ENCODE data around the gene RAPGEF2. TPM values are rescaled to one million over a fixed set of nuclear protein-coding genes. Genes with fewer than 3 reads are reported as not detected.

The RAPGEF2 gene
- total RNA-seq, 8 experiments from 2014 or later = 44.0 to 164 (median 67.9) TPM

GRCh38 chr4:159199826-159200225, 96.9 kb downstream of the RAPGEF2 start:
- ATAC-seq (replicated peaks in 6 of 8) = no peak
- in situ Hi-C loops (cut with MboI; ENCODE audit: low pct_unique_long_range_greater_than_20kb in 2 of 9, low sequenced_read_pairs in 9 of 9, unreplicated experiment in 9 of 9) = loop anchor here in 7 of 9 experiments (10.0 to 25.0 kb wide), 6 partner anchors 237 to 488 kb away; partner anchors contain the start of gene PPID (in 1 of the 7)
- no peak overlapping the region for H3K27ac ChIP-seq
- H3K4me1 ChIP-seq (replicated peaks in 1 of 2) = peaks cover 9 to 10% of the 10 kb centered on the region in 2 donors
- 42 to 100% (median 100%) methylated on average over 1 of the region's 1 CpG; no CpG with 5 or more reads in 4 of the 10 experiments for WGBS, 10 experiments
- H3K4me3 ChIP-seq = no peak overlapping the region

DNA sequence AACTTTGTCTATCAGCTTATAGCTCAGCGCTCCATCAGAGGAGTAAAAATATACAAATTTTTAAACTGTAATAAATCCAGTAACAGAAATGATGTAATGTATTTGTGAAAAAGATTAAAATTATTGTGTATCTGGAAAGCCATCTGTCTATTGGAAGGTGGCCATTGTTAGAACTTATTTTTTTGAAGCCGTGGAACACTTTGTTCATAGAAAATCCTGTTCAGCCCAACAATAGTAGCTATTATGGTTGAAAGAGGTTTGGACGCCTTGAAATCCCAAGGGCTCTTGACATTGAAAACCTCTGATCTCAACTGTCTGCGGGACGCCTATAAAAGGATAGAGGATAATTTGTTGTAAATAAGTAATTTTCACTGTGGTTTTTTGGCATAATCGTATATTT, 98.3 kb downstream of the RAPGEF2 start:
- Histone ChIP-seq H3K4me3 (no peak overlapping the region), H3K4me1 (replicated peaks in 1 of 2) (peaks cover 9 to 10% of the 10 kb centered on the region in 2 donors), H3K27ac (no peak overlapping the region)
- in situ Hi-C loops (cut with MboI; ENCODE audit: low pct_unique_long_range_greater_than_20kb in 2 of 9, low sequenced_read_pairs in 9 of 9, unreplicated experiment in 9 of 9) = loop anchor here in 4 of 9 experiments (10.0 to 25.0 kb wide), 5 partner anchors 236 to 464 kb away; no protein-coding TSS in a partner anchor
- ATAC-seq (replicated peaks in 6 of 8) = no peak
- WGBS, 10 experiments = 71 to 100% (median 84%) methylated on average over 1 to 6 of the region's 6 CpGs

GRCh38 chr4:159204566-159204965, 101.7 kb downstream of the RAPGEF2 start:
- H3K4me1 ChIP-seq (replicated peaks in 1 of 2) = peaks cover 0 to 3% of the 10 kb centered on the region in 2 donors
- ATAC-seq (replicated peaks in 6 of 8) = no peak
- no peak overlapping the region for H3K4me3 ChIP-seq
- WGBS, 10 experiments = 72 to 100% (median 97%) methylated on average over 2 to 6 of the region's 6 CpGs
- in situ Hi-C loops (cut with MboI; ENCODE audit: low pct_unique_long_range_greater_than_20kb in 2 of 9, low sequenced_read_pairs in 9 of 9, unreplicated experiment in 9 of 9) = loop anchor here in 4 of 9 experiments (10.0 to 25.0 kb wide), 5 partner anchors 233 to 467 kb away; no protein-coding TSS in a partner anchor
- no peak overlapping the region for H3K27ac ChIP-seq

DNA sequence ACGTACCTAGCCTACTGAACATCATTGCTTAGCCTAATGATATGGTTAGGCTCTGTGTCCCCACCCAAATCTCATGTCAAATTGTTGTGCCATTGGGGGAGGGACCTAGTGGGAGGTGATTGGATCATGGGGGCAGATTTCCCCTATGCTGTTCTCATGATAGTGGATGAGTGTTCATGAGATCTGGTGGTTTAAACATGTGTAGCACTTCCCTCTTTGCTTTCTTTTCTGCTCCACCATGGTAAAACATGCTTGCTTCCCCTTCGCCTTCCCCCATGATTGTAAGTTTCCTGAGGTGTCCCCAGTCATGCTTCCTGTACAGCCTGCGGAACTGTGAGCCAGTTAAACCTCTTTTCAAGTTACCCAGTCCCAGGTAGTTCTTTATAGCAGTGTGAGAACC, 102.6 kb downstream of the RAPGEF2 start:
- in situ Hi-C loops (cut with MboI; ENCODE audit: low pct_unique_long_range_greater_than_20kb in 2 of 9, low sequenced_read_pairs in 9 of 9, unreplicated experiment in 9 of 9) = loop anchor here in 4 of 9 experiments (10.0 to 25.0 kb wide), 5 partner anchors 232 to 468 kb away; no protein-coding TSS in a partner anchor

GRCh38 chr4:159206427-159206871, 103.6 kb downstream of the RAPGEF2 start:
- ATAC-seq (replicated peaks in 6 of 8) = no peak
- in situ Hi-C loops (cut with MboI; ENCODE audit: low pct_unique_long_range_greater_than_20kb in 2 of 9, low sequenced_read_pairs in 9 of 9, unreplicated experiment in 9 of 9) = loop anchor here in 4 of 9 experiments (10.0 to 25.0 kb wide), 5 partner anchors 231 to 469 kb away; no protein-coding TSS in a partner anchor
- Histone ChIP-seq H3K4me1 (replicated peaks in 1 of 2) (no peaks in the 10 kb centered on the region), H3K27ac (no peak overlapping the region), H3K4me3 (no peak overlapping the region)
- WGBS, 10 experiments = 41 to 100% (median 92%) methylated on average over 1 to 4 of the region's 4 CpGs

More for the DNA sequence above, 102.6 kb downstream of the RAPGEF2 start:
- no peak for ATAC-seq (replicated peaks in 6 of 8)
- 80 to 100% (median 100%) methylated on average over 1 to 2 of the region's 3 CpGs; no CpG with 5 or more reads in 1 of the 10 experiments for WGBS, 10 experiments
- no peak overlapping the region for H3K27ac ChIP-seq
- no peak overlapping the region for H3K4me3 ChIP-seq
- H3K4me1 ChIP-seq (replicated peaks in 1 of 2) = peaks cover 0 to 3% of the 10 kb centered on the region in 2 donors

DNA sequence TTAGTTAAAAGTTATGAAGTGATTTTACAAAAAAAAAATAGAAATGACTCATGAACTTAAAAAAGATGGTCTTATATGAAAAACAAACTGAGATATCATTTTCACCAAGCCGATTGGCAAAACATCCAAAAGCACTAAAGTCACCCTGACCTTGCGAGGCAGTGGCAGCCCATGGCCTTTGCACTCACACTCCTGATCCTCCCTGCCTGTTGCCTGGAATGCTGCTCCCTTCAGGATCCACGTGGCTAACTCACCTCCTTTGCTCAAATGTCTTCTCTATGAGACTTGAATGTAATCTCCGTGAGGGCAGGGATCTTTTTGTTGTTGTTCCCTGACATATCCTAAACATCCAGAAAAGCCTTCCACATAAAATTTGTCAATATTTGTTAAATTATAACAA, 106.4 kb downstream of the RAPGEF2 start:
- H3K27ac ChIP-seq = no peak overlapping the region
- peaks cover 0 to 4% of the 10 kb centered on the region in 2 donors for H3K4me1 ChIP-seq (replicated peaks in 1 of 2)
- WGBS, 10 experiments = 60 to 100% (median 92%) methylated on average over 1 to 4 of the region's 4 CpGs
- in situ Hi-C loops (cut with MboI; ENCODE audit: low pct_unique_long_range_greater_than_20kb in 2 of 9, low sequenced_read_pairs in 9 of 9, unreplicated experiment in 9 of 9) = loop anchor here in 4 of 9 experiments (10.0 to 25.0 kb wide), 5 partner anchors 228 to 472 kb away; no protein-coding TSS in a partner anchor
- H3K4me3 ChIP-seq = no peak overlapping the region
- ATAC-seq (replicated peaks in 6 of 8) = no peak

- Histone ChIP-seq H3K4me3 (no peak overlapping the region), H3K27ac (no peak overlapping the region), H3K4me1 (replicated peaks in 1 of 2) (peaks cover 0 to 7% of the 10 kb centered on the region in 2 donors)
- 89 to 100% (median 100%) methylated on average over 1 to 3 of the region's 3 CpGs; no CpG with 5 or more reads in 1 of the 10 experiments for WGBS, 10 experiments
- ATAC-seq (replicated peaks in 6 of 8) = peak in 4 of 8 experiments; percentile 17 to 45 (median 36)
- in situ Hi-C loops (cut with MboI; ENCODE audit: low pct_unique_long_range_greater_than_20kb in 2 of 9, low sequenced_read_pairs in 9 of 9, unreplicated experiment in 9 of 9) = loop anchor here in 3 of 9 experiments (25.0 kb wide), 3 partner anchors 226 to 474 kb away; no protein-coding TSS in a partner anchor
Measured at GRCh38 chr4:159210975-159211374, 108.1 kb downstream of the RAPGEF2 start.

DNA sequence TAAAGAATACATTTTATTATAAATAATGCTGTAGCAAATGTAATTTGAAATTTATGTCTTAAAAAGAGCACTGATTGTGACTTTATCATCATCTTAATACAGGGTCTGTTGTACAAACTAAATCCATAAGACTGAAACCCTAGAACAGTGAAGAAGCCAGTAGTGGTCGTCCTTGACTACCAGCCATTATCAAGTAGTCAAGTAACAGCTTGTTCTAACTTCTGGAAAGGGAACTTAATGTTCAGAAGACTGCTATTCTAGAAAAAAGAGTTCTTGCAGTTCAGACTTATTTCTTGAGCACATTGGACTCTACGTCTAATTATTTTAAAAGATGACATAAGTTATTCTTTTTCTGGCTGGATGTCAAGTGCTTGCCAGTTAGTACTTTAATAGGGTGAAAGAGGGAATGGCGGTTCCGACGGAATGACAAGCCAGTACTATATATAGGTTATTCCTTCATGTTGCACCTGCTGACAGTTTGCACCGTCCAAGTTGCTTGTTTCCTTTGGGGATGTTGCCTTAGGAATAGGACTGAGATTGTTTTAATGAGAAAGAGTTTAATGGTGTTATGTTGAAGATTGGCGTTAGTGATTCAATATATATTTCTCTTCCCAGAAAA, 109.9 kb downstream of the RAPGEF2 start:
- H3K4me3 ChIP-seq = no peak overlapping the region
- ATAC-seq (replicated peaks in 6 of 8) = peak in 1 of 8 experiments; percentile 21
- in situ Hi-C loops (cut with MboI; ENCODE audit: low pct_unique_long_range_greater_than_20kb in 2 of 9, low sequenced_read_pairs in 9 of 9, unreplicated experiment in 9 of 9) = loop anchor here in 3 of 9 experiments (25.0 kb wide), 3 partner anchors 225 to 475 kb away; no protein-coding TSS in a partner anchor
- H3K4me1 ChIP-seq (replicated peaks in 1 of 2) = peaks cover 0 to 7% of the 10 kb centered on the region in 2 donors
- 63 to 100% (median 94%) methylated on average over 3 to 7 of the region's 7 CpGs for WGBS, 10 experiments
- no peak overlapping the region for H3K27ac ChIP-seq

- peaks cover 0 to 7% of the 10 kb centered on the region in 2 donors for H3K4me1 ChIP-seq (replicated peaks in 1 of 2)
- 43 to 100% (median 90%) methylated on average over 1 to 5 of the region's 5 CpGs for WGBS, 10 experiments
- in situ Hi-C loops (cut with MboI; ENCODE audit: low pct_unique_long_range_greater_than_20kb in 2 of 9, low sequenced_read_pairs in 9 of 9, unreplicated experiment in 9 of 9) = loop anchor here in 3 of 9 experiments (25.0 kb wide), 3 partner anchors 220 to 480 kb away; no protein-coding TSS in a partner anchor
- no peak for ATAC-seq (replicated peaks in 6 of 8)
- H3K4me3 ChIP-seq = no peak overlapping the region
- no peak overlapping the region for H3K27ac ChIP-seq
Measured at GRCh38 chr4:159216834-159217233, 114.0 kb downstream of the RAPGEF2 start.

GRCh38 chr4:159219862-159220261, 117.0 kb downstream of the RAPGEF2 start:
- no peak for ATAC-seq (replicated peaks in 6 of 8)
- Histone ChIP-seq H3K4me3 (no peak overlapping the region), H3K4me1 (replicated peaks in 1 of 2) (peaks cover 0 to 4% of the 10 kb centered on the region in 2 donors), H3K27ac (no peak overlapping the region)
- in situ Hi-C loops (cut with MboI; ENCODE audit: low pct_unique_long_range_greater_than_20kb in 2 of 9, low sequenced_read_pairs in 9 of 9, unreplicated experiment in 9 of 9) = loop anchor here in 3 of 9 experiments (25.0 kb wide), 3 partner anchors 217 to 483 kb away; no protein-coding TSS in a partner anchor
- WGBS, 10 experiments = 100% methylated on average over 1 of the region's 1 CpG; no CpG with 5 or more reads in 2 of the 10 experiments

GRCh38 chr4:159220353-159220752, 117.5 kb downstream of the RAPGEF2 start:
- Histone ChIP-seq H3K4me1 (replicated peaks in 1 of 2) (peaks cover 0 to 4% of the 10 kb centered on the region in 2 donors), H3K4me3 (no peak overlapping the region), H3K27ac (no peak overlapping the region)
- ATAC-seq (replicated peaks in 6 of 8) = no peak
- WGBS, 10 experiments = 20 to 100% (median 100%) methylated on average over 1 to 3 of the region's 5 CpGs; no CpG with 5 or more reads in 6 of the 10 experiments
- in situ Hi-C loops (cut with MboI; ENCODE audit: low pct_unique_long_range_greater_than_20kb in 2 of 9, low sequenced_read_pairs in 9 of 9, unreplicated experiment in 9 of 9) = loop anchor here in 3 of 9 experiments (25.0 kb wide), 3 partner anchors 217 to 483 kb away; no protein-coding TSS in a partner anchor

GRCh38 chr4:159221280-159221679, 118.4 kb downstream of the RAPGEF2 start:
- 86 to 100% (median 97%) methylated on average over 1 to 3 of the region's 3 CpGs; no CpG with 5 or more reads in 2 of the 10 experiments for WGBS, 10 experiments
- ATAC-seq (replicated peaks in 6 of 8) = no peak
- Histone ChIP-seq H3K27ac (no peak overlapping the region), H3K4me3 (no peak overlapping the region), H3K4me1 (replicated peaks in 1 of 2) (peaks cover 0 to 4% of the 10 kb centered on the region in 2 donors)
- in situ Hi-C loops (cut with MboI; ENCODE audit: low pct_unique_long_range_greater_than_20kb in 2 of 9, low sequenced_read_pairs in 9 of 9, unreplicated experiment in 9 of 9) = loop anchor here in 3 of 9 experiments (25.0 kb wide), 3 partner anchors 216 to 484 kb away; no protein-coding TSS in a partner anchor

Measured in motor neuron (in vitro differentiated cells).